ENCODE data around the gene BACH2. TPM values are rescaled to one million over a fixed set of nuclear protein-coding genes. Genes with fewer than 3 reads are reported as not detected.

The BACH2 gene
- total RNA-seq, 1 donor from 2014 or later, result 6.4 TPM

GRCh38 chr6:90004511-90004910, 292.1 kb downstream of the BACH2 start:
- Histone ChIP-seq H3K4me1 (peaks cover under 1% of the 10 kb centered on the region), H3K36me3 (no peaks in the 10 kb centered on the region), H3K27ac (no peak overlapping the region), H3K27me3 (no peaks in the 10 kb centered on the region), H3K9me3 (no peaks in the 10 kb centered on the region), H3K4me3 (no peak overlapping the region)
- TF ChIP-seq POLR2AphosphoS5 (IDR thresholded peaks at IDR 0.05; ENCODE audit: insufficient read depth in 1 of 2, low read depth in 1 of 2), result no peak
- no peak for TF ChIP-seq POLR2A (IDR thresholded peaks at IDR 0.05)
- no peak for TF ChIP-seq CTCF (IDR thresholded peaks at IDR 0.05)
- intact Hi-C loops (cut with DNase I), result no loop called here
- DNase-seq (ENCODE audit: extremely low spot score in 2 of 2), result no peak

- Histone ChIP-seq H3K27me3 (no peaks in the 10 kb centered on the region), H3K9me3 (no peaks in the 10 kb centered on the region), H3K36me3 (no peaks in the 10 kb centered on the region), H3K27ac (no peak overlapping the region), H3K4me1 (peaks cover 6% of the 10 kb centered on the region), H3K4me3 (no peak overlapping the region)
- intact Hi-C loops (cut with DNase I), result no loop called here
- TF ChIP-seq POLR2A (IDR thresholded peaks at IDR 0.05), result no peak
- TF ChIP-seq POLR2AphosphoS5 (IDR thresholded peaks at IDR 0.05; ENCODE audit: insufficient read depth in 1 of 2, low read depth in 1 of 2), result no peak
- TF ChIP-seq CTCF (IDR thresholded peaks at IDR 0.05), result no peak
- DNase-seq (ENCODE audit: extremely low spot score in 2 of 2), result no peak
Observed at GRCh38 chr6:90003941-90004340, 292.7 kb downstream of the BACH2 start.

- Histone ChIP-seq H3K27ac (no peak overlapping the region), H3K4me1 (peaks cover 13% of the 10 kb centered on the region), H3K4me3 (no peak overlapping the region), H3K9me3 (no peaks in the 10 kb centered on the region), H3K27me3 (no peaks in the 10 kb centered on the region), H3K36me3 (no peaks in the 10 kb centered on the region)
- intact Hi-C loops (cut with DNase I), result no loop called here
- TF ChIP-seq POLR2AphosphoS5 (IDR thresholded peaks at IDR 0.05; ENCODE audit: insufficient read depth in 1 of 2, low read depth in 1 of 2), result no peak
- no peak for TF ChIP-seq CTCF (IDR thresholded peaks at IDR 0.05)
- TF ChIP-seq POLR2A (IDR thresholded peaks at IDR 0.05), result no peak
- DNase-seq (ENCODE audit: extremely low spot score in 2 of 2), result no peak
Observed at GRCh38 chr6:90003069-90003795, 293.4 kb downstream of the BACH2 start.

GRCh38 chr6:90000864-90001731, 295.5 kb downstream of the BACH2 start:
- H3K4me3 ChIP-seq, result no peak overlapping the region
- peaks cover 18% of the 10 kb centered on the region for H3K4me1 ChIP-seq
- no peak for DNase-seq (ENCODE audit: extremely low spot score in 2 of 2)
- H3K27me3 ChIP-seq, result no peaks in the 10 kb centered on the region
- no peaks in the 10 kb centered on the region for H3K36me3 ChIP-seq
- intact Hi-C loops (cut with DNase I), result no loop called here
- TF ChIP-seq POLR2AphosphoS5 (IDR thresholded peaks at IDR 0.05; ENCODE audit: insufficient read depth in 1 of 2, low read depth in 1 of 2) (no peak), CTCF (IDR thresholded peaks at IDR 0.05) (no peak), POLR2A (IDR thresholded peaks at IDR 0.05) (no peak)
- H3K27ac ChIP-seq, result no peak overlapping the region
- H3K9me3 ChIP-seq, result no peaks in the 10 kb centered on the region
